CD4-positive, alpha-beta T cell (primary cell): ENCODE results near the gene IL22RA1. TPM values are rescaled to one million over a fixed set of nuclear protein-coding genes. Genes with fewer than 3 reads are reported as not detected.

ENCODE experiments used
- ATAC-seq: fragments of 200-7000 bp; cut with Tn5 transposase; one replicate; pipeline ENCODE4 v1.10.0; 2022; ENCODE audit warnings: mild to moderate bottlenecking; ENCODE audit not compliant: poor library complexity
- CTCF ChIA-PET: fragments of 350-600 bp; sonication (Branson Sonifier 250); formaldehyde crosslinking; loops from one replicate; lab custom pipeline; 2021; ENCODE audit warnings: antibody characterized with exemption, inconsistent platforms; lab: Charles Lee
- POLR2A ChIA-PET: fragments of 350-600 bp; sonication (Branson Sonifier 250); formaldehyde crosslinking; loops from one replicate; lab custom pipeline; 2021; ENCODE audit warnings: antibody characterized with exemption, inconsistent platforms; lab: Charles Lee
- DNase-seq, 14 experiments: peaks; one replicate each; pipeline ENCODE4 v3.0.0-alpha.2; 2013 to 2020; ENCODE audit warnings: mixed read lengths in 2 of 14
- H3K27ac ChIP-seq, 2 donors: one replicate each; pipeline versions ENCODE4 v1.5.1 to v1.7.0; 2013; ENCODE audit warnings: low read length in 2 of 2, low read depth in 1 of 2, mild to moderate bottlenecking in 1 of 2
- H3K27me3 ChIP-seq, 2 experiments: 1 replicate in 1 of 2; 2 replicates in 1 of 2; pipeline versions ENCODE4 v1.6.1 to v1.7.0; 2013; ENCODE audit warnings: low read length in 2 of 2, control low read depth in 1 of 2, mild to moderate bottlenecking in 1 of 2, moderate library complexity in 1 of 2; ENCODE audit not compliant: insufficient read depth in 2 of 2, control insufficient read depth in 1 of 2
- H3K36me3 ChIP-seq: one replicate; pipeline ENCODE4 v1.6.1; 2013; ENCODE audit warnings: low read length, control low read depth; ENCODE audit not compliant: insufficient read depth
- H3K4me1 ChIP-seq: one replicate; pipeline ENCODE4 v1.6.1; 2013; ENCODE audit warnings: low read length, control low read depth; ENCODE audit not compliant: insufficient read depth
- H3K4me3 ChIP-seq: one replicate; pipeline ENCODE4 v1.5.1; 2013; ENCODE audit warnings: mild to moderate bottlenecking, low read length, moderate library complexity
- H3K9me3 ChIP-seq, 2 experiments: 1 replicate in 1 of 2; 2 replicates in 1 of 2; pipeline versions ENCODE4 v1.6.1 to v1.7.0; 2013; ENCODE audit warnings: low read length in 2 of 2, mild to moderate bottlenecking in 2 of 2, control low read depth in 1 of 2, moderate library complexity in 1 of 2; ENCODE audit not compliant: control insufficient read depth in 1 of 2, insufficient read depth in 1 of 2
- H3K27ac Mint-ChIP-seq: one replicate; pipeline ENCODE4 v1.8.0; 2020; ENCODE audit warnings: mixed read lengths
- H3K27me3 Mint-ChIP-seq: one replicate; pipeline ENCODE4 v1.8.0; 2021; ENCODE audit warnings: mixed read lengths
- H3K36me3 Mint-ChIP-seq: one replicate; pipeline ENCODE4 v1.8.0; 2021; ENCODE audit warnings: low read depth, mixed read lengths
- H3K4me1 Mint-ChIP-seq: one replicate; pipeline ENCODE4 v1.8.0; 2021; ENCODE audit warnings: low read depth, mixed read lengths
- H3K4me3 Mint-ChIP-seq: one replicate; pipeline ENCODE4 v1.8.0; 2020; ENCODE audit warnings: mild to moderate bottlenecking, mixed read lengths
- H3K9me3 Mint-ChIP-seq: one replicate; pipeline ENCODE4 v1.8.0; 2020; ENCODE audit warnings: mixed read lengths
- CTCF ChIP-seq: fragments of 200-600 bp; IDR thresholded peaks from one replicate; pipeline ENCODE4 v1.8.0; 2022; ENCODE audit warnings: antibody characterized with exemption, mild to moderate bottlenecking
- intact Hi-C, 2 experiments: fragments of 100-400 bp; cut with DNase I in 1 of 2; cut with micrococcal nuclease in 1 of 2; formaldehyde crosslinking; loops; one replicate each; pipeline versions ENCODE4 v1.15.1 to v1.9.0; 2023 to 2025; cut with DNase I, micrococcal nuclease
- total RNA-seq, 174 experiments: library from RNA in 2 of 174; stranded (reverse) in 2 of 174; gene quantifications; one replicate each; pipeline ENCODE4 v1.2.3 and lab custom pipeline; 2021 to 2026

IL22RA1 gene
- total RNA-seq, 2 experiments from 2014 or later, result not detected

GRCh38 chr1:24119859-24120756, 22.8 kb downstream of the IL22RA1 start:
- Mint-ChIP-seq H3K27ac (no peak overlapping the region), H3K4me3 (no peak overlapping the region), H3K36me3 (no peaks in the 10 kb centered on the region), H3K9me3 (no peaks in the 10 kb centered on the region), H3K4me1 (no peaks in the 10 kb centered on the region), H3K27me3 (peaks cover 29% of the 10 kb centered on the region)
- no peaks in the 10 kb centered on the region for H3K9me3 ChIP-seq
- H3K27me3 ChIP-seq, result peaks cover 5 to 15% of the 10 kb centered on the region in 2 experiments
- no peak overlapping the region for H3K27ac ChIP-seq
- ChIA-PET POLR2A (interaction anchor here (0.6 kb wide), 1 partner anchor 248 kb away, joined by 3 read pairs; no protein-coding TSS in a partner anchor), CTCF (no interaction called here)
- no peak for TF ChIP-seq CTCF
- intact Hi-C loops, result no loop called here
- H3K36me3 ChIP-seq, result no peaks in the 10 kb centered on the region
- H3K4me1 ChIP-seq, result no peaks in the 10 kb centered on the region
- H3K4me3 ChIP-seq, result no peak overlapping the region
- DNase-seq, result no peak
- no peak for ATAC-seq

- no peaks in the 10 kb centered on the region for H3K4me1 ChIP-seq
- H3K4me3 ChIP-seq, result no peak overlapping the region
- DNase-seq (no peak), ATAC-seq (no peak)
- H3K9me3 Mint-ChIP-seq, result no peaks in the 10 kb centered on the region
- peaks cover 29% of the 10 kb centered on the region for H3K27me3 Mint-ChIP-seq
- H3K27ac ChIP-seq, result no peak overlapping the region
- CTCF ChIA-PET, result no interaction called here
- TF ChIP-seq CTCF, result no peak
- H3K36me3 ChIP-seq, result no peaks in the 10 kb centered on the region
- H3K36me3 Mint-ChIP-seq, result no peaks in the 10 kb centered on the region
- POLR2A ChIA-PET, result no interaction called here
- no peaks in the 10 kb centered on the region for H3K9me3 ChIP-seq
- H3K4me1 Mint-ChIP-seq, result no peaks in the 10 kb centered on the region
- intact Hi-C loops, result no loop called here
- no peak overlapping the region for H3K27ac Mint-ChIP-seq
- H3K4me3 Mint-ChIP-seq, result no peak overlapping the region
- peaks cover 5 to 15% of the 10 kb centered on the region in 2 experiments for H3K27me3 ChIP-seq
Observed at GRCh38 chr1:24119489-24119858, 23.5 kb downstream of the IL22RA1 start.

- no peak overlapping the region for H3K4me3 Mint-ChIP-seq
- DNase-seq, result no peak
- peaks cover 5 to 15% of the 10 kb centered on the region in 2 experiments for H3K27me3 ChIP-seq
- no peaks in the 10 kb centered on the region for H3K4me1 ChIP-seq
- POLR2A ChIA-PET, result no interaction called here
- H3K4me3 ChIP-seq, result no peak overlapping the region
- H3K4me1 Mint-ChIP-seq, result no peaks in the 10 kb centered on the region
- intact Hi-C loops, result no loop called here
- H3K27ac ChIP-seq, result no peak overlapping the region
- no peaks in the 10 kb centered on the region for H3K36me3 Mint-ChIP-seq
- no peak for TF ChIP-seq CTCF
- ATAC-seq, result no peak
- H3K9me3 ChIP-seq, result no peaks in the 10 kb centered on the region
- H3K9me3 Mint-ChIP-seq, result no peaks in the 10 kb centered on the region
- H3K27ac Mint-ChIP-seq, result no peak overlapping the region
- no peaks in the 10 kb centered on the region for H3K36me3 ChIP-seq
- H3K27me3 Mint-ChIP-seq, result peaks cover 34% of the 10 kb centered on the region
- CTCF ChIA-PET, result no interaction called here
Observed at GRCh38 chr1:24118410-24119242, 24.3 kb downstream of the IL22RA1 start.
